ENCODE data around the gene DHDH. TPM values are rescaled to one million over a fixed set of nuclear protein-coding genes. Genes with fewer than 3 reads are reported as not detected.

The DHDH gene
- total and polyA plus RNA-seq, 2 of the 13 experiments (the other 11 are each of a cell fraction or from before 2014, with no cell fraction given), result 0.13 to 0.91 TPM

DNA sequence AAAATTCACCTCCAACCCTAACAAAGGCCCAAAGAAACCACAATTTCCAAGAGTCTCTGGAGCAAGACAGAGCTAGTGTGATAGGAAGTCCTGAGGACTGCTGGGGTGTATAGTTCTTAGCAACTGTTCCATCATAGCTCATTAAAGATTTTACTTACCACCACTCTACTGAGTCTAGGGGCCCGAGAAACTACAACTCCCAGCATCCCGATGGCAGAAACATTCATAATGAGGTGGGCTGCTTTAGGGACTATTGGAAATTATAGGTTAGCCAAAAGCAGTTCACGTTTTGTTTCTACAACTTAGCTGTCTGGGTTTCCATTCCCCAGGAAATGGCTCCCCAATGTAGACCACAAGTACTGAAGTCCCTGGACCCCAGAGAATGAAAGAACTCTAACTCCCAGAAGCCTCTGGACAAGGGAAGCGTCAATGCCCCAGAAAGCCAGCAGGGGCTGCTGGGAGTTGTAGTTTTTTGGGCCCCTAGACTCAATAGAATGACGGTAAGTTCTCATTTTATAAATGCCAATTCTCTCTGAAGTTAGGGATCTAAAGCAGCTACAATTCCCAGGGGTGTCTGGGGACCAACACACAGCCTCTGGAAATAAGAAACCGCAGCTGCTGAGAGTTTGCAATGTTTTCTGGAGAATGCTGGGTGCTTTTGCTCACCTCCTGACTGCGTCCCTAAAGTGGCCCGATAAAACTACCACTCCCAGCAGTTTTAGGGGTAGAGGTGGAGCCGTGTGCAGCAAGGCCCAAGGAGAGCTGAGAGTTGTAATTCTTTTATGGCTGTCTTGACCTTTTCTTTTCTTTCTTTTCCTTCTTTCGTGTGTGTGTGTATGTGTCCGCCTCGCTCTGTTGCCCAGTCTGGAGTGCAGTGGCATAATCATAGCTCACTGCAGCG, 42.7 kb downstream of the DHDH start (continued):
- TF ChIP-seq, protein P1, sequence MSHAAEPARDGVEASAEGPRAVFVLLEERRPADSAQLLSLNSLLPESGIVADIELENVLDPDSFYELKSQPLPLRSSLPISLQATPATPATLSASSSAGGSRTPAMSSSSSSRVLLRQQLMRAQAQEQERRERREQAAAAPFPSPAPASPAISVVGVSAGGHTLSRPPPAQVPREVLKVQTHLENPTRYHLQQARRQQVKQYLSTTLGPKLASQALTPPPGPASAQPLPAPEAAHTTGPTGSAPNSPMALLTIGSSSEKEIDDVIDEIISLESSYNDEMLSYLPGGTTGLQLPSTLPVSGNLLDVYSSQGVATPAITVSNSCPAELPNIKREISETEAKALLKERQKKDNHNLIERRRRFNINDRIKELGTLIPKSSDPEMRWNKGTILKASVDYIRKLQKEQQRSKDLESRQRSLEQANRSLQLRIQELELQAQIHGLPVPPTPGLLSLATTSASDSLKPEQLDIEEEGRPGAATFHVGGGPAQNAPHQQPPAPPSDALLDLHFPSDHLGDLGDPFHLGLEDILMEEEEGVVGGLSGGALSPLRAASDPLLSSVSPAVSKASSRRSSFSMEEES (CRISPR knock-in tag; IDR thresholded peaks at IDR 0.05), result no peak
- TF ChIP-seq ONECUT2 (CRISPR knock-in tag; IDR thresholded peaks at IDR 0.05) (no peak), FOXM1 (CRISPR knock-in tag; IDR thresholded peaks at IDR 0.05) (no peak), ELF1 (CRISPR knock-in tag; IDR thresholded peaks at IDR 0.05) (0 out of 2 replicates have a peak, but pooled peaks have one; percentile 34), TBX2 (CRISPR knock-in tag; IDR thresholded peaks at IDR 0.05; ENCODE audit: borderline replicate concordance) (no peak), ZNF569 (CRISPR knock-in tag; IDR thresholded peaks at IDR 0.05; ENCODE audit: borderline replicate concordance) (no peak), ZNF10 (CRISPR knock-in tag; IDR thresholded peaks at IDR 0.05; ENCODE audit: borderline replicate concordance, low read depth) (no peak), ZNF878 (CRISPR knock-in tag; IDR thresholded peaks at IDR 0.05) (no peak), ZNF552 (CRISPR knock-in tag; IDR thresholded peaks at IDR 0.05; ENCODE audit: borderline replicate concordance) (no peak), STAT5B (CRISPR knock-in tag; IDR thresholded peaks at IDR 0.05) (no peak), ASH2L (IDR thresholded peaks at IDR 0.05; ENCODE audit: insufficient read length, low read depth, low read length) (no peak)
- TF ChIP-seq, protein P2, sequence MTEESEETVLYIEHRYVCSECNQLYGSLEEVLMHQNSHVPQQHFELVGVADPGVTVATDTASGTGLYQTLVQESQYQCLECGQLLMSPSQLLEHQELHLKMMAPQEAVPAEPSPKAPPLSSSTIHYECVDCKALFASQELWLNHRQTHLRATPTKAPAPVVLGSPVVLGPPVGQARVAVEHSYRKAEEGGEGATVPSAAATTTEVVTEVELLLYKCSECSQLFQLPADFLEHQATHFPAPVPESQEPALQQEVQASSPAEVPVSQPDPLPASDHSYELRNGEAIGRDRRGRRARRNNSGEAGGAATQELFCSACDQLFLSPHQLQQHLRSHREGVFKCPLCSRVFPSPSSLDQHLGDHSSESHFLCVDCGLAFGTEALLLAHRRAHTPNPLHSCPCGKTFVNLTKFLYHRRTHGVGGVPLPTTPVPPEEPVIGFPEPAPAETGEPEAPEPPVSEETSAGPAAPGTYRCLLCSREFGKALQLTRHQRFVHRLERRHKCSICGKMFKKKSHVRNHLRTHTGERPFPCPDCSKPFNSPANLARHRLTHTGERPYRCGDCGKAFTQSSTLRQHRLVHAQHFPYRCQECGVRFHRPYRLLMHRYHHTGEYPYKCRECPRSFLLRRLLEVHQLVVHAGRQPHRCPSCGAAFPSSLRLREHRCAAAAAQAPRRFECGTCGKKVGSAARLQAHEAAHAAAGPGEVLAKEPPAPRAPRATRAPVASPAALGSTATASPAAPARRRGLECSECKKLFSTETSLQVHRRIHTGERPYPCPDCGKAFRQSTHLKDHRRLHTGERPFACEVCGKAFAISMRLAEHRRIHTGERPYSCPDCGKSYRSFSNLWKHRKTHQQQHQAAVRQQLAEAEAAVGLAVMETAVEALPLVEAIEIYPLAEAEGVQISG (CRISPR knock-in tag; IDR thresholded peaks at IDR 0.05), result peak; percentile 64
- TF ChIP-seq, protein P3, sequence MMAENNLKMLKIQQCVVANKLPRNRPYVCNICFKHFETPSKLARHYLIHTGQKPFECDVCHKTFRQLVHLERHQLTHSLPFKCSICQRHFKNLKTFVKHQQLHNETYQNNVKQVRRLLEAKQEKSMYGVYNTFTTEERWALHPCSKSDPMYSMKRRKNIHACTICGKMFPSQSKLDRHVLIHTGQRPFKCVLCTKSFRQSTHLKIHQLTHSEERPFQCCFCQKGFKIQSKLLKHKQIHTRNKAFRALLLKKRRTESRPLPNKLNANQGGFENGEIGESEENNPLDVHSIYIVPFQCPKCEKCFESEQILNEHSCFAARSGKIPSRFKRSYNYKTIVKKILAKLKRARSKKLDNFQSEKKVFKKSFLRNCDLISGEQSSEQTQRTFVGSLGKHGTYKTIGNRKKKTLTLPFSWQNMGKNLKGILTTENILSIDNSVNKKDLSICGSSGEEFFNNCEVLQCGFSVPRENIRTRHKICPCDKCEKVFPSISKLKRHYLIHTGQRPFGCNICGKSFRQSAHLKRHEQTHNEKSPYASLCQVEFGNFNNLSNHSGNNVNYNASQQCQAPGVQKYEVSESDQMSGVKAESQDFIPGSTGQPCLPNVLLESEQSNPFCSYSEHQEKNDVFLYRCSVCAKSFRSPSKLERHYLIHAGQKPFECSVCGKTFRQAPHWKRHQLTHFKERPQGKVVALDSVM (CRISPR knock-in tag; IDR thresholded peaks at IDR 0.05), result no peak
